Keratinocyte (primary cell): ENCODE data around the gene DIP2C. TPM values are rescaled to one million over a fixed set of nuclear protein-coding genes. Genes with fewer than 3 reads are reported as not detected.

Experiments
- DNase-seq: peaks from one replicate; pipeline ENCODE4 v3.0.0-alpha.2; 2011; ENCODE audit warnings: low read depth, missing footprints, low spot score
- FAIRE-seq: peaks from 2 replicates; lab custom pipeline; 2011; peaks lifted over from hg19 to GRCh38; lab: Jason Lieb, UNC
- H2AFZ ChIP-seq: 2 replicates; pipeline ENCODE4 v1.6.0; 2012; ENCODE audit warnings: low read length, control low read depth, inconsistent platforms; ENCODE audit not compliant: control insufficient read depth
- H3K27ac ChIP-seq: 2 replicates; pipeline ENCODE4 v1.5.1; 2011; ENCODE audit warnings: low read length; ENCODE audit not compliant: control insufficient read depth, insufficient read depth
- H3K27me3 ChIP-seq: 3 replicates; pipeline ENCODE4 v1.6.0; 2011; ENCODE audit warnings: low read length; ENCODE audit not compliant: control insufficient read depth, insufficient read depth; ENCODE audit errors: extremely low read depth
- H3K36me3 ChIP-seq, 2 experiments: 2 replicates in 1 of 2; 3 replicates in 1 of 2; pipeline ENCODE4 v1.5.1; 2011; ENCODE audit warnings: low read length in 2 of 2, mild to moderate bottlenecking in 1 of 2; ENCODE audit not compliant: control insufficient read depth in 2 of 2, insufficient read depth in 2 of 2; ENCODE audit errors: extremely low read depth in 1 of 2
- H3K4me1 ChIP-seq: 3 replicates; pipeline ENCODE4 v1.5.1; 2011; ENCODE audit warnings: low read length; ENCODE audit not compliant: control insufficient read depth, insufficient read depth; ENCODE audit errors: extremely low read depth
- H3K4me2 ChIP-seq: 3 replicates; pipeline ENCODE4 v1.6.0; 2011; ENCODE audit warnings: low read depth, low read length; ENCODE audit not compliant: control insufficient read depth, insufficient read depth; ENCODE audit errors: extremely low read depth
- H3K4me3 ChIP-seq, 3 experiments: fragments of 200-600 bp in 1 of 3; sonication (generic) in 1 of 3; 2 replicates in 2 of 3; 3 replicates in 1 of 3; pipeline ENCODE4 v1.5.1; 2011 to 2016; ENCODE audit warnings: low read length in 3 of 3, mild to moderate bottlenecking in 3 of 3, control low read depth in 2 of 3, inconsistent platforms in 1 of 3, low read depth in 1 of 3, mixed read lengths in 1 of 3, mixed run types in 1 of 3, moderate library complexity in 1 of 3; ENCODE audit not compliant: control insufficient read depth in 2 of 3, insufficient read depth in 2 of 3; ENCODE audit errors: extremely low read depth in 1 of 3
- H3K79me2 ChIP-seq: 2 replicates; pipeline ENCODE4 v1.6.0; 2012; ENCODE audit warnings: low read length; ENCODE audit not compliant: control insufficient read depth, insufficient read depth
- H3K9ac ChIP-seq: 3 replicates; pipeline ENCODE4 v1.6.0; 2011; ENCODE audit warnings: low read length; ENCODE audit not compliant: control insufficient read depth, insufficient read depth; ENCODE audit errors: extremely low read depth
- H3K9me1 ChIP-seq: 3 replicates; pipeline ENCODE4 v1.6.0; 2011; ENCODE audit warnings: low read length; ENCODE audit not compliant: control insufficient read depth, insufficient read depth; ENCODE audit errors: extremely low read depth
- H3K9me3 ChIP-seq: 2 replicates; pipeline ENCODE4 v1.5.1; 2012; ENCODE audit warnings: low read depth, low read length; ENCODE audit not compliant: control insufficient read depth
- H4K20me1 ChIP-seq: 3 replicates; pipeline ENCODE4 v1.6.0; 2011; ENCODE audit warnings: low read length; ENCODE audit not compliant: control insufficient read depth, insufficient read depth; ENCODE audit errors: extremely low read depth
- CTCF ChIP-seq, 3 experiments: IDR thresholded peaks in 1 of 3; conservative IDR thresholded peaks in 1 of 3; optimal IDR thresholded peaks in 1 of 3; 2 replicates in 2 of 3; 3 replicates in 1 of 3; pipeline versions ENCODE3 to v1.5.1; 2011; ENCODE audit warnings: low read length in 3 of 3, mild to moderate bottlenecking in 3 of 3, moderate library complexity in 2 of 3, control low read depth in 1 of 3, inconsistent platforms in 1 of 3; ENCODE audit not compliant: insufficient read depth in 2 of 3; ENCODE audit errors: extremely low read depth in 1 of 3
- EZH2 ChIP-seq: IDR thresholded peaks from one replicate; pipeline ENCODE4 v1.6.1; 2012; ENCODE audit warnings: inconsistent platforms, mild to moderate bottlenecking, low read length, moderate library complexity
- dilution Hi-C: fragments of 300-500 bp; cut with MboI; formaldehyde crosslinking; loops from one replicate; pipeline ENCODE4 v1.7.0; 2020; ENCODE audit warnings: low sequenced_read_pairs; ENCODE audit not compliant: extremely low pct_ligation_motif_present
- polyA plus RNA-seq, 5 experiments: library from polyadenylated mRNA; depleted of rRNA in 3 of 5; stranded (reverse) in 3 of 5; stranded (forward) in 1 of 5; unstranded in 1 of 5; fragments of >200 nt; gene quantifications; 1 replicate in 1 of 5; 2 replicates in 3 of 5; 3 replicates in 1 of 5; pipeline versions ENCODE4 v1.2.1 to v1.2.3, GENCODE V29; 2011 to 2012; ENCODE audit warnings: missing spikeins in 2 of 5, low read depth in 1 of 5, low replicate concordance in 1 of 5

DIP2C gene
- polyA plus RNA-seq, 1 donor (not counting 4 experiments of a cell fraction or from before 2014, with no cell fraction given) = 1.3 TPM

DNA sequence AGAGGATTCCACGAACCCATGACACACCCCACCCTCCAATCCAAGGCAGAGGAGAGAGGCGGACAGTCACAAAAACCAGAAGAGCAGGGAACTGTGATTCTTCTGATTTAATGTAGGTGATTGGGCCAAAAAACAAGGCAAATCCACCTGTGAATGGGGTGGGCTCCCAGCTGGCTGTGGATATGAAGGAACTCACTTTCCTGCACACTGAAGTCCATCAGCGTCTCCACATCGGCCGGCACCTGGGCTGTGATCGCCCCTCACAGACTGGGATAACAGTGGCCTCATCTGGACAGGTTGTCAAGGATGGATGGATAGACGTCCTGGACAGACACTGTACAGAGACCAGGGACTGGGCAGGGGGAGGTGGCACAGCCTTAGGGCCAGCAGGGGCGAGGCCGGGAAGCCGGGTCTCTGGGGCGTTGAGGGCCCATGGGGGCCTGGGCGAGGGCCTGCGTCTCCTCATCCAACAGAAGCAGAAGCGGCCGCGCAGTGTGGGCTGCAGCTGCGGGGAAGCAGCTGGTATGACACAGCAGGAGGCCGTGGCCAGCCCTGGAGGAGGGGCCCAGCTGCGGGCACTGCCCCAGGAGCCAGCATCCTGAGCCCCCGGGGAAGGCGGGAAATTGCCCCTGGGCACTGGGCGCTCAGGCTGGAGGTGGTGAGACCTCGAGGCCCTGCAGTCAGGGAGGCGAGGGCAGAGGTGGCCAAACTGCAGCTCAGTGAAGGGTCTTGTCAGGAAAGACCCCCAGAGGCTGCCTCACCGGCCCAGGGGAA lies 54.2 kb downstream of the DIP2C start:
- H3K36me3 ChIP-seq = no peaks in the 10 kb centered on the region
- no peaks in the 10 kb centered on the region for H3K9me3 ChIP-seq
- no peak overlapping the region for H3K27ac ChIP-seq
- FAIRE-seq = no peak
- H3K27me3 ChIP-seq = no peaks in the 10 kb centered on the region
- no peak overlapping the region for H3K4me2 ChIP-seq
- DNase-seq = no peak
- no peaks in the 10 kb centered on the region for H3K4me1 ChIP-seq
- H3K9me1 ChIP-seq = no peaks in the 10 kb centered on the region
- H4K20me1 ChIP-seq = peaks cover 3% of the 10 kb centered on the region
- no peak overlapping the region for H2AFZ ChIP-seq
- H3K79me2 ChIP-seq = no peaks in the 10 kb centered on the region
- dilution Hi-C loops = no loop called here
- no peak overlapping the region for H3K9ac ChIP-seq
- TF ChIP-seq CTCF (optimal IDR thresholded peaks at IDR 0.05 in 1 of 3, IDR thresholded peaks at IDR 0.05 in 1 of 3, conservative IDR thresholded peaks at IDR 0.05 in 1 of 3; ENCODE audit: extremely low read depth in 1 of 3, insufficient read depth in 2 of 3, low read length in 3 of 3) = no peak
- TF ChIP-seq EZH2 = no peak
- no peak overlapping the region for H3K4me3 ChIP-seq

DNA sequence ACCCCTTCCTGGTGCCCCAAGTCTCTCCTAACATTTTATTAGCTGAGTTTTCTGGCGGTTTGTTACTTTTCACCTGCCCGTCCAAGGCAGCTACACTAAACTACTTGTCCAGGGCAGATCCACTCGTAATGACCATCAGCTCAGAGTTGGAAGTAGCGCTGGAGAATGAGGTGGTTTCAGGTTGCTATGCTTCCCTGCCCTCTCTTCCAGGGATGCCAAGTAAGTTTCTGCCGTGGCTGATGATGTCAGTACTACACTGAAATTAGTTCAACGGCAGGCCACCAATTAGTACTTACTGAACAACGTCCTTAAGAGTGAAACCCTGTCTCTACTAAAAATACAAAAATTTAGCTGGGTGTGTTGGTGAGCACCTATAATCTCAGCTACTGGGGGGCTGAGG lies 55.2 kb downstream of the DIP2C start:
- Histone ChIP-seq H3K9me1 (no peaks in the 10 kb centered on the region), H3K4me1 (no peaks in the 10 kb centered on the region), H3K27ac (no peak overlapping the region), H3K9ac (no peak overlapping the region), H3K79me2 (no peaks in the 10 kb centered on the region), H3K4me3 (no peak overlapping the region), H3K27me3 (no peaks in the 10 kb centered on the region), H4K20me1 (peaks cover 3% of the 10 kb centered on the region), H3K36me3 (peaks cover 0 to 3% of the 10 kb centered on the region in 2 experiments), H3K4me2 (no peak overlapping the region), H2AFZ (no peak overlapping the region), H3K9me3 (no peaks in the 10 kb centered on the region)
- no peak for TF ChIP-seq CTCF (optimal IDR thresholded peaks at IDR 0.05 in 1 of 3, IDR thresholded peaks at IDR 0.05 in 1 of 3, conservative IDR thresholded peaks at IDR 0.05 in 1 of 3; ENCODE audit: extremely low read depth in 1 of 3, insufficient read depth in 2 of 3, low read length in 3 of 3)
- TF ChIP-seq EZH2 = no peak
- FAIRE-seq (no peak), DNase-seq (no peak)
- dilution Hi-C loops = no loop called here
